HAP-1 (cell line): ENCODE data around the gene PIWIL1.

ENCODE experiments used
- DNase-seq, 2 experiments: peaks; one replicate each; pipeline ENCODE4 v3.0.0-alpha.2; 2016 to 2020; ENCODE audit warnings: low spot score in 2 of 2
- H3K27me3 ChIP-seq: fragments of 250-450 bp; sonication (Bioruptor Pico); 2 replicates; pipeline ENCODE4 v1.5.1; 2020; ENCODE audit warnings: low read depth, mild to moderate bottlenecking, moderate library complexity
- H3K36me3 ChIP-seq: fragments of 250-450 bp; sonication (Bioruptor Pico); replicated peaks from 2 replicates; pipeline ENCODE4 v1.5.1; 2020; ENCODE audit warnings: mild to moderate bottlenecking
- H3K4me1 ChIP-seq: fragments of 250-450 bp; sonication (Bioruptor Pico); 2 replicates; pipeline ENCODE4 v1.5.1; 2020; ENCODE audit warnings: mild to moderate bottlenecking
- H3K4me3 ChIP-seq: fragments of 250-450 bp; sonication (Bioruptor Pico); 2 replicates; pipeline ENCODE4 v1.5.1; 2020; ENCODE audit warnings: mild to moderate bottlenecking, moderate library complexity
- H3K9me3 ChIP-seq: fragments of 250-450 bp; sonication (Bioruptor Pico); 2 replicates; pipeline ENCODE4 v1.5.1; 2020; ENCODE audit warnings: mild to moderate bottlenecking, moderate library complexity
- in situ Hi-C: fragments of 300-500 bp; cut with MboI; formaldehyde crosslinking; loops from 3 replicates; pipeline ENCODE4 v1.14.3; 2020; ENCODE audit warnings: low sequenced_read_pairs, inconsistent platforms, mixed read lengths

PIWIL1 gene

DNA sequence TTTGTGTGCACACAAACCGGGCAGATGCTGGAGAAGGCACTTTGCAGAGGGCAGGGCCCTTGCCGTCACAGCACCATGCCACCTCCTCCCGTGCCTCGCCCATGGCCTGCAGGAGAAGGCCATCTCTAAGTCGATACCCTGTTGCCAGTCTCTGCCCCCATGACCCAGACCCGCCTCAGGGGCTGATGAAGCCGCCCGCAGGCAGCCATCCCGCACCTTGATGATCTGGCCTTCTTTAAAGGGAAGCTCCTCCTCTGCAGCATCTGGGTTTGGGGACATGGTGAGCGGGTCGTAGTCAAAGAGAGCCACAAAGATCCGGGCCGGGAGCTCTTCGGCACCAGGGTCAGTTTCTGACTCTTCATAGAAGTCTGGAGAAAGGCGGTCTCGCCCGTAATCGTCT lies 76.2 kb downstream of the PIWIL1 start:
- Histone ChIP-seq H3K4me1 (no peaks in the 10 kb centered on the region), H3K27me3 (no peaks in the 10 kb centered on the region), H3K4me3 (no peak overlapping the region), H3K9me3 (no peaks in the 10 kb centered on the region), H3K36me3 (no peaks in the 10 kb centered on the region)
- in situ Hi-C loops: no loop called here
- DNase-seq: no peak

DNA sequence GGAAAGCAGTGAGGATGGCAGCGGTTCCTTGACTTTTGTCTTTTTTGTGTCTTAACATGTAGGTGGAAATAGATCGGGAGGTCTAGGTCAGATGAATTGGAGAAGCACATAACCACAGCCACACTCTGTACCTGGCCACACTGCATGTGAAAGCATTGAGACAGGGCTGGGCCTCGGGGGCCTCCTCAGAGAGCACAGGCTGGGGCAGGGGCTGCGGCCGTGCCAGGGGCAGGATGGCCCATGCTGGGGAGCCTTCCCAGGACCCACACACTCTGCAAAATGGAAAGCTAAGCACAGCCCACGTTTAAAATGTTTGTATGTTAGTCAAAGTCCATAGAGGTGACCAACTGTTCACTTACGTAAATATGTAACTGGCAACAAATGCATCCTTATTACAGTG lies 76.7 kb downstream of the PIWIL1 start:
- in situ Hi-C loops: no loop called here
- no peaks in the 10 kb centered on the region for H3K9me3 ChIP-seq
- H3K4me3 ChIP-seq: no peak overlapping the region
- DNase-seq: no peak
- no peaks in the 10 kb centered on the region for H3K4me1 ChIP-seq
- H3K27me3 ChIP-seq: no peaks in the 10 kb centered on the region
- no peaks in the 10 kb centered on the region for H3K36me3 ChIP-seq

DNA sequence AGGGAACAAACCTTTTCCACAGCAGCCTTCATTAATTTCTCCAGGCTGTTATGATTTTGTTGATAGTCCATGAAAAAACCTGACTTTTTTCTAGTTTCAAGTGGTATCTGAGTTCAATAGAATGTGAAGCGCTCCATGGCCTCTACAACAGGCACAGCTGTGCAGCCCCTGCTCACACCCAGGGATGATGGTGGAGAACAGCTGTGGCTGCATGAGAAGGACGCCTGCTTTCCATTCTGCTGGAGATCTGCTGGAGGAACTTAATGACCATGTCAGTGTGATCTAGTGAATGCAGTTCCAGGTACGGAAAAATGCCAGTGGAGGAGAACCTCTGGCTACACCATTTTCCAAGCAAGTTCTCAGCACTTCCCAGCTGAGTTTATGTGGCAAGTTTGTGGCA lies 80.6 kb downstream of the PIWIL1 start:
- no peak for DNase-seq

DNA sequence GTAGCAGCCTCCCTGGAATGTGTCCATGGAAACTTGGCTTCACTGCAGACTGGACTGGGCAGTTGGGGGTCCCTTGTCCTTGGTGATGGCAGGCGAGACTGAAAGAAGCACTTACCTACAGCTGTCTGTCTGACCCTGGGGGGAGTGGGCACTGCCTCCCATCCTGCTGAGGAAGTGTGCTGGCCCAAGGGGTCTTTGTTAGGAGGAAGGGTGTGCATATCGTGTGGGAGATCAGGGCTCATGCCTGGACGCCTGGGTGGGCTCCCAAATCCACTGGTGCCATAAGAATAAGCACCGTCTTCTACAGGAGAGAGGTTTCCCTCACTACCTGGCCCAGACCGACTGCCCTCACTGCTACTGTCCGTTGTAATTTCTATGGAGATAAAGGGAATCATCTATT lies 81.4 kb downstream of the PIWIL1 start:
- DNase-seq: no peak
- Histone ChIP-seq H3K27me3 (no peaks in the 10 kb centered on the region), H3K9me3 (no peaks in the 10 kb centered on the region), H3K4me1 (no peaks in the 10 kb centered on the region), H3K36me3 (no peaks in the 10 kb centered on the region), H3K4me3 (no peak overlapping the region)
- in situ Hi-C loops: no loop called here

More for the DNA sequence above, 80.6 kb downstream of the PIWIL1 start:
- Histone ChIP-seq H3K4me1 (no peaks in the 10 kb centered on the region), H3K4me3 (no peak overlapping the region), H3K36me3 (no peaks in the 10 kb centered on the region), H3K9me3 (no peaks in the 10 kb centered on the region), H3K27me3 (no peaks in the 10 kb centered on the region)
- in situ Hi-C loops: no loop called here

DNA sequence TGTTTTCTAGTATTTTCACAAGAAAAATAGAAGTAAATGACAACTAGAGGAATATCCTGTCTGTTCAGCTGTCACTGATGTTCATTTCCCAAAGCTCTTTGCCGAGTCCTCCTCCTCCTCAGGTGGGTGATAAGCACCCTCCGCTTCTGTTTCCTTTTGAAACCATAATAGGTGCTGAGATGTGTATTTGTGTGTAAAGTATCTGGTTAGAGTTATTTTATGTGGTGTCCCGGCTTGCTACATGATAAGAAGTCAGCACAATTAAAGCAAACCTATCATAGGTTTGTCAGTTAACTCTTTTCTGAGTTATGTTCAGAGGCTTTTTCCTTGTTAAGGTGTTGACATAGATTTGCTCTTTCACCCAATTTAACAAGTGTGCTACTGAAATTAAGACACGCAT lies 82.4 kb downstream of the PIWIL1 start:
- Histone ChIP-seq H3K4me3 (no peak overlapping the region), H3K36me3 (no peaks in the 10 kb centered on the region), H3K9me3 (no peaks in the 10 kb centered on the region), H3K27me3 (no peaks in the 10 kb centered on the region), H3K4me1 (no peaks in the 10 kb centered on the region)
- no peak for DNase-seq
- in situ Hi-C loops: no loop called here

DNA sequence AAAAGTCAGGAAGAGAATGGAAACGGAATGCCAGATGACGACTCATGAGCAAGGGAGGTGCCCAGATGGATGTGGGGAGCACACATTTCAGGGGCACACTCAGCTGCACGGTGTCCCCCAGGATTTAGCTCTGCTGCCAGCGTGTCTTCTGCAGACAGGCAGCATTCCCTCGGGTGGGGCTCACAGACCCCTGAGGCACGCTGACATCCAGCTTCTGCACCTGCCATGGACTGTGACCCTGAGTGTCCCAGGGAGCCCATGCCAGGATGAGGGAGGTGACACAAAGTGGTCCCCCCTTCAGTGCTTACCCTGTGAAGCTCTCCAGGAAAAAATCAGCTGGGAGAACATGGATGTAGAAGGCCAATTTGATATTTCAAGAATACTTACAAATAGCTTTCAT lies 84.2 kb downstream of the PIWIL1 start:
- Histone ChIP-seq H3K27me3 (no peaks in the 10 kb centered on the region), H3K4me1 (no peaks in the 10 kb centered on the region), H3K4me3 (no peak overlapping the region), H3K9me3 (no peaks in the 10 kb centered on the region), H3K36me3 (no peaks in the 10 kb centered on the region)
- in situ Hi-C loops: no loop called here
- DNase-seq: no peak
